ENCODE data around the gene LRP6.

LRP6 gene

DNA sequence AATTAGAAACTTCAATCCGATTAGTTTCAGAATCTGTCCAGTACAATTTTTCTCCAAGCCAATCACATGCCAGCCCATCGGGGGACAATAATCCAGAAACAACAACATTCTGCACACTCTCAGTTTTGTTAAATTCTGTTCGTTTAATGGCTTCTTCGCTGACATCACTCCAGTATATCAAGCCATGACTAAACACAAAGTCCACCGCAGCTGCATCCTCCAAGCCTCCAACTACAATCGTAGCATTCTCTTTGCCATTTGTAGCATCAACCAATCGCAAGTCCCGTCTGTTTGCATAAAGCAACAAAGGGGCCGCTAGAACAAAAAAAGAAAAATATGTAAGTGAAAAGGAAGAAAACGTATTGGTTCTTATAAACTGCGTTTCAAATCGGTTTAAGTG is 22.5 kb downstream of the LRP6 start:
- no peaks in the 10 kb centered on the region for H3K27me3 ChIP-seq
- H3K27ac ChIP-seq, result no peak overlapping the region
- H3K9me3 ChIP-seq, result no peaks in the 10 kb centered on the region
- TF ChIP-seq, protein P1, sequence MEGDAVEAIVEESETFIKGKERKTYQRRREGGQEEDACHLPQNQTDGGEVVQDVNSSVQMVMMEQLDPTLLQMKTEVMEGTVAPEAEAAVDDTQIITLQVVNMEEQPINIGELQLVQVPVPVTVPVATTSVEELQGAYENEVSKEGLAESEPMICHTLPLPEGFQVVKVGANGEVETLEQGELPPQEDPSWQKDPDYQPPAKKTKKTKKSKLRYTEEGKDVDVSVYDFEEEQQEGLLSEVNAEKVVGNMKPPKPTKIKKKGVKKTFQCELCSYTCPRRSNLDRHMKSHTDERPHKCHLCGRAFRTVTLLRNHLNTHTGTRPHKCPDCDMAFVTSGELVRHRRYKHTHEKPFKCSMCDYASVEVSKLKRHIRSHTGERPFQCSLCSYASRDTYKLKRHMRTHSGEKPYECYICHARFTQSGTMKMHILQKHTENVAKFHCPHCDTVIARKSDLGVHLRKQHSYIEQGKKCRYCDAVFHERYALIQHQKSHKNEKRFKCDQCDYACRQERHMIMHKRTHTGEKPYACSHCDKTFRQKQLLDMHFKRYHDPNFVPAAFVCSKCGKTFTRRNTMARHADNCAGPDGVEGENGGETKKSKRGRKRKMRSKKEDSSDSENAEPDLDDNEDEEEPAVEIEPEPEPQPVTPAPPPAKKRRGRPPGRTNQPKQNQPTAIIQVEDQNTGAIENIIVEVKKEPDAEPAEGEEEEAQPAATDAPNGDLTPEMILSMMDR (IDR thresholded peaks at IDR 0.05), result no peak
- H3K4me3 ChIP-seq (ENCODE audit: low read depth in 1 of 2, low read length in 1 of 2), result no peak overlapping the region
- H3K4me1 ChIP-seq (ENCODE audit: control insufficient read depth in 1 of 2, insufficient read depth in 1 of 2, low read depth in 1 of 2, low read length in 1 of 2), result no peaks in the 10 kb centered on the region
- no peaks in the 10 kb centered on the region for H3K36me3 ChIP-seq

DNA sequence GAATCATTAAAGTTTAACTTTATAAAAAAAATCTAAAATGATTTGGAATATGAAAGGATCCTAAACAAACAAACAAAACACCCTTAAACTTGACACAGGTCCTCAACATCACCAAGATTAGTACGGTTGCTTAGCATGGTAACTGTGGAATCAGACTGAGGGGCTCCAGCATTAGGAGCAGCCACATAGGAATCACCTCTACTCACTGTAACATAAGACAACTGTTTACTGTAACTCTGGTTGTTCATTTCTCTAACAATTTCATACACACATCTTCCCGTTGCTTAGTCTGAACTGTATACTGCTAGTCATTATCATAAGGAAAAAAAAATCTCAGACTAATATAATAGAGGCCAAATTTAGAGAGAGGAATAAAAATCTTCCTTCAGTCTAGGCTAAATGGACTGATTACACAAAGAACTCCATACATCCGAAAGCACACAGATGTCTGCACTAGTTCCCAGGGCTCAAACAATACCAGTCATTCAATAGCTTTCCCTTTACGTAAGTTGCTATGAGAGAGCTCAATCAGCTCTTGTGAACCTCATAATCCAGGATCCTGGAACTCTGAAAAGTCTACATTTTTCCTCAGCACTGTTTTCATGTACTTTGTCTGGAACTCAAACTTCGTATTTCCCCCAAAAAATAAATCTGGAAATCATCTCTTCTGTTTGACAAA is 26.0 kb downstream of the LRP6 start:
- Histone ChIP-seq H3K27me3 (no peaks in the 10 kb centered on the region), H3K36me3 (no peaks in the 10 kb centered on the region), H3K4me1 (ENCODE audit: control insufficient read depth in 1 of 2, insufficient read depth in 1 of 2, low read depth in 1 of 2, low read length in 1 of 2) (no peaks in the 10 kb centered on the region), H3K4me3 (ENCODE audit: low read depth in 1 of 2, low read length in 1 of 2) (no peak overlapping the region), H3K27ac (no peak overlapping the region), H3K9me3 (no peaks in the 10 kb centered on the region)
- TF ChIP-seq, protein P1 (IDR thresholded peaks at IDR 0.05), result no peak

DNA sequence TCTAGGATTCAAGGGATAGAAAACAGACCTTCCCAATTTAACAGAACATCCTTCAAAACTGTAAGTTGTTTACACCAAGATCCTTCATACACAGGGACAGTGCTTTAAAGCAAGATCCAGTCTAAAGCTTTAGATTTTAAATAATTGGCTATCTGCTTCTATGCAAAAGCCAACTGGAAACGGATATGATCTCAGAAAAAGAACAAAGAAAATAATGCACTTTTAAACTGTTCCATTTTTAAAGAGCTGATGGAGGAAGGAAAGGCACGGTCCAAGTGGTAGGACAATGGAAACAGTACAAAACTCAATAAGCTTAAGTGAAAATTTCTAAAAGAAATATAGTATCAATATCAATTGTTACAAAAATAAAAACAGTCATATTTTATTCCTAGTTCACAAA is 27.7 kb downstream of the LRP6 start:
- Histone ChIP-seq H3K36me3 (no peaks in the 10 kb centered on the region), H3K27ac (no peak overlapping the region)

DNA sequence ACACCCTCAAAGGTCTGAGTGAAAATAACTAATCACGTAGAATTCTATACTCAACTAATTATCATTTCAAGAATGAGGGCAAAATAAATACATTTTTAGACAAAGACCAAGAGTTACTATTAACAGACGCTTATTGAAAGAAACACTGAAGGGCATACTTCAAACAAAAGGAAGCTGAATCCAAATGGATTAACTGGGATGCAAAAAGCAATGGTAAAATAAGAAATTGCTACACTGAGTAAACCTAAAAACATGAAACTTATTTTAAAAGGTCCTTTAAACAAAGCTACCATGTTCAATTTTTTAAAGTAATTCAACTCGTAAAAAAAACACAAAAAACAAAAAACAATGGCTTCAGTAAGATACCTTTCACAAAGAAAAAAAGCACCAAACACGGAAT is 28.2 kb downstream of the LRP6 start:
- Histone ChIP-seq H3K4me1 (ENCODE audit: control insufficient read depth in 1 of 2, insufficient read depth in 1 of 2, low read depth in 1 of 2, low read length in 1 of 2) (no peaks in the 10 kb centered on the region), H3K27me3 (no peaks in the 10 kb centered on the region), H3K4me3 (ENCODE audit: low read depth in 1 of 2, low read length in 1 of 2) (no peak overlapping the region), H3K36me3 (no peaks in the 10 kb centered on the region), H3K27ac (no peak overlapping the region), H3K9me3 (no peaks in the 10 kb centered on the region)
- TF ChIP-seq, protein P1 (IDR thresholded peaks at IDR 0.05), result no peak

More for the DNA sequence above, 27.7 kb downstream of the LRP6 start:
- H3K9me3 ChIP-seq, result no peaks in the 10 kb centered on the region
- TF ChIP-seq, protein P1 (IDR thresholded peaks at IDR 0.05), result no peak
- no peak overlapping the region for H3K4me3 ChIP-seq (ENCODE audit: low read depth in 1 of 2, low read length in 1 of 2)
- no peaks in the 10 kb centered on the region for H3K27me3 ChIP-seq
- no peaks in the 10 kb centered on the region for H3K4me1 ChIP-seq (ENCODE audit: control insufficient read depth in 1 of 2, insufficient read depth in 1 of 2, low read depth in 1 of 2, low read length in 1 of 2)

DNA sequence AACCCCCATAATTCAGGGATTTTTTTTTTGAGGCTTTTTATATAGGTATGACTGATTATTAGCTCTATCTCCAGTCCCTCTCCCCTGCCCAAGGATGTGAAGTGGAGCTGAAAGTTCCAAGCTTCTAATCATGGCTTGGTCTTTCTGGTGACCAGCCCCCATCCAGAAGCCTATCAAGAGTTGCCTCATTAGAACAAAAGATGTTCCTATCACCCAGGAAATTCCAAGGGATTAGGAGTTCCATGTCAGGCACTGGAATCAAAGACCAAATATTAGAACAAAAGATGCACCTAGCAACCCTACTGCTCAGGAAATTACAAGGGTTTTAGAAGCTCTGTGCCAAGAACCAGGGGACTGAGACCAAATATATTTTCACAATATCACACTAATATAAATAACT is 29.9 kb downstream of the LRP6 start:
- Histone ChIP-seq H3K4me3 (ENCODE audit: low read depth in 1 of 2, low read length in 1 of 2) (no peak overlapping the region), H3K9me3 (no peaks in the 10 kb centered on the region)

More for the DNA sequence above, 29.9 kb downstream of the LRP6 start:
- no peaks in the 10 kb centered on the region for H3K27me3 ChIP-seq
- no peaks in the 10 kb centered on the region for H3K4me1 ChIP-seq (ENCODE audit: control insufficient read depth in 1 of 2, insufficient read depth in 1 of 2, low read depth in 1 of 2, low read length in 1 of 2)
- H3K36me3 ChIP-seq, result no peaks in the 10 kb centered on the region
- H3K27ac ChIP-seq, result no peak overlapping the region
- TF ChIP-seq, protein P1 (IDR thresholded peaks at IDR 0.05), result no peak
